GM18498 (cell line): ENCODE data around the gene OGFRL1.

Experiments
- ATAC-seq: cut with Tn5 transposase; IDR thresholded peaks from one replicate; pipeline ENCODE4 v1.9.1; 2021; ENCODE audit warnings: mild to moderate bottlenecking, moderate library complexity; ENCODE audit not compliant: unreplicated experiment

Gene OGFRL1

GRCh38 chr6:71333050-71333449 is 44.4 kb downstream of the OGFRL1 start:
- ATAC-seq: no peak

- no peak for ATAC-seq
These were observed 45.1 kb downstream of the OGFRL1 start for GRCh38 chr6:71333697-71334096.

- no peak for ATAC-seq
These were observed 46.2 kb downstream of the OGFRL1 start for GRCh38 chr6:71334768-71335167.

GRCh38 chr6:71335544-71335943 is 46.9 kb downstream of the OGFRL1 start:
- no peak for ATAC-seq

- ATAC-seq: no peak
These were observed 48.3 kb downstream of the OGFRL1 start for GRCh38 chr6:71336901-71337300.

- ATAC-seq: no peak
These were observed 50.1 kb downstream of the OGFRL1 start for GRCh38 chr6:71338540-71339316.

GRCh38 chr6:71342772-71343171 is 54.2 kb downstream of the OGFRL1 start:
- no peak for ATAC-seq

GRCh38 chr6:71345476-71346333 is 57.1 kb downstream of the OGFRL1 start:
- ATAC-seq: no peak

- no peak for ATAC-seq
These were observed 57.7 kb downstream of the OGFRL1 start for GRCh38 chr6:71346334-71346694.

GRCh38 chr6:71347119-71347518 is 58.5 kb downstream of the OGFRL1 start:
- ATAC-seq: no peak

GRCh38 chr6:71349395-71349794 is 60.8 kb downstream of the OGFRL1 start:
- no peak for ATAC-seq

GRCh38 chr6:71349976-71350615 is 61.5 kb downstream of the OGFRL1 start:
- no peak for ATAC-seq

- no peak for ATAC-seq
These were observed 62.6 kb downstream of the OGFRL1 start for GRCh38 chr6:71351190-71351589.
